ENCODE measurements around the gene FTSJ3. TPM values are rescaled to one million over a fixed set of nuclear protein-coding genes. Genes with fewer than 3 reads are reported as not detected.
A peak's percentile ranks its signal among the peaks of the same experiment; 100 is the strongest.

FTSJ3 gene
- total RNA-seq, 1 experiment from 2014 or later = 35.0 TPM

- no peak for DNase-seq (ENCODE audit: extremely low read depth, low read depth)
Measured at GRCh38 chr17:63790057-63790456, 37.4 kb downstream of the FTSJ3 start.

DNA sequence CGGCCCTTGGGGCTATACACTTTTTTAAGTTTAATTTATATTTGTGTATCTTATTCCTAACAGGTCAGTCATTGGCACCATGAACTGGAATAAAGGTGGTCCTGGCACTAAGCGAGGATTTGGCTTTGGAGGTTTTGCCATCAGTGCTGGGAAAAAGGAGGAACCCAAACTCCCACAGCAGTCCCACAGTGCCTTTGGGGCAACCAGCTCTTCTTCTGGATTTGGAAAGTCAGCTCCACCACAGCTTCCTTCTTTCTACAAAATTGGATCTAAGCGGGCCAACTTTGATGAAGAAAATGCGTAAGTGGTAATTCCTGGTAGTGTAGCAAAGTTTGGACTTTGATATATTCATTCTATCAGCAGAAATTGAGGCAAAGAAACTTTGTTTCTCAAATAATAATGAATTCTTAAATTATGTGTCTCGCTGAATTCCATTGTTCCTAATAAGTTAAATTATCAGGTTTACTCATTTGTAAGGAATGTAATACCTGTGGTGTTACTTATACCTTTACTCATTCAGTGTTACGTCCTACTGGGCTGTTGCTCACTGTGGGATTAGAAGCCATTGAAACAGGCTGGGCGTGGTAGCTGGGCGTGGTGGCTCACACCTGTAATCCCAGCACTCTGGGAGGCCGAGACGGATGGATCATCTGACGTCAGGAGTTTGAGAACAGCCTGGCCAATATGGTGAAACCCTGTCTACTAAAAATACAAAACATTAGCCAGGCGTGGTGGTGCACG, 40.3 kb downstream of the FTSJ3 start:
- no peak for DNase-seq (ENCODE audit: extremely low read depth, low read depth)

GRCh38 chr17:63786117-63786516, 41.3 kb downstream of the FTSJ3 start:
- no peak for DNase-seq (ENCODE audit: extremely low read depth, low read depth)

- DNase-seq (ENCODE audit: extremely low read depth, low read depth) = no peak
Measured at GRCh38 chr17:63785556-63785955, 41.9 kb downstream of the FTSJ3 start.

DNA sequence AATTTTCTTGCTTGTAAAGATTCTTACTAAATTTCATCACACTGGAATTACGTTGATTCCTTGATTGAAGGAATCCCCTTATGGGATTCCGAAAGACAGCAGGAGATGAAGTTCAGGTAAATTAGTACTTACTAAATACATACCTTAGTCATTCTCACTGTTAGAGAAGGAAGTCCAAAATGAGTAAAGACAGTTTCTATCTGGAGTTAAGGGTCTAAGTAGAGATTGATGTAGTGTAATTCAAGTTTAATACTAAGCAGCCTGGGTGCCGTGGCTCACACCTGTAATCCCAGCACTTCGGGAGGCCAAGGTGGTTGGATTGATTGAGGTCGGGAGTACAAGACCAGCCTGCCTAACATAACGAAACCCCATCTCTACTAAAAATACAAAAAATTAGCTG, 43.9 kb downstream of the FTSJ3 start:
- no peak for DNase-seq (ENCODE audit: extremely low read depth, low read depth)

DNA sequence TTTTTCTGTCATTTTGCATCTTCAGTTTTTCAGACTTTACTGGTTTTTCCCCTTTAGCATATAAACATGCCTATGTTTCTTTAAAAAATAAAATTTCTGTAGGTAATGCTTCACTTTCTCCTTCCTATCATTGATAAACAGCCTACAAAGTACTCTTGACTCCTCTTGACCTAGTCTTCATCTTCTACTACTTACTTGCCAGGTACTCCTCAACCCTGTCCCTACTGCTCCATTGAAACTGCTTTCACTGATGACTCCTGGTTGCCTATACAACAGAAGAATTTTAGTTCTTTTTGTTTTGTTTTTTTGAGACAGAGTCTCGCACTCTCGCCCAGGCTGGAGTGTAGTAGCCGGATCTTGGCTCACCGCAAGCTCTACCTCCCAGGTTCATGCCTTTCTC, 46.5 kb downstream of the FTSJ3 start:
- DNase-seq (ENCODE audit: extremely low read depth, low read depth) = no peak

DNA sequence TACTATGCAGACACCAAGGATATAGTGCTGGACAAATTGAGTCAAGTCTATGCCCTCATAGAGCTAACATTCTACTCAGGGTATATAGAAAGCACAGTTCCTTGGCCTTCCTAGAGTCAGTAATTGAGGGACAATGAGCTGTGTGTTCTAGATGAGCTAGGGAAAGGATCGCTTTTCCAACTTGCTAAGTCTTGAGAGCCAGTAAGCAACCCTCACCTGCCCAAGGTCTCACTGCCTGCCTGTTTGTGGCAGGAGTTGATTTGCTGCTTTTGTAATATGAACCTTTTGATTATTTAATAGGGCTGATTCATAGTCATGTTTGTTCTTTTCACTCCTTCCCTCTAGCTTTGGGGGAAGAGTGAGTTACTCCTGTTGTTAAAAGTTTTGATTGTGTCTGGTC, 47.0 kb downstream of the FTSJ3 start:
- no peak for DNase-seq (ENCODE audit: extremely low read depth, low read depth)

DNA sequence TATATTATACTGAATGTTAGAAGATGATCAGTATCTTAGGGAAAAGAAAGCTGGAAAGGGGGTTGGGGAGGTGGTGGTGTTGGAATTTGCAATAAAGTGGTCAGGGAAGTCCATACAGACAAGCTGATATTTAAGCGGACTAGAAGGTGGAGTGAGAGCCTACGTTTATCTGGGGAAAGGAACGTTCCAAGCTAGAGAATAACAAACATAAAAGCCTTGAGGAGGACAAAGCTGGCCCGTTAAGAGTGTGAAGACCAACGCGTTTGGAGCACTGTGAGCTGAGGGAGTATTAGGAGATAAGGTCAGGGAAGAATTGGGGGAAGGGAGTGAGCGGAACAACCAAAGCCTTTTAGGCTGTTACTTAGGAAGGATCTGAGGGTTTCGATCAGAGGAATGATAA, 52.0 kb downstream of the FTSJ3 start:
- no peak for DNase-seq (ENCODE audit: extremely low read depth, low read depth)

DNA sequence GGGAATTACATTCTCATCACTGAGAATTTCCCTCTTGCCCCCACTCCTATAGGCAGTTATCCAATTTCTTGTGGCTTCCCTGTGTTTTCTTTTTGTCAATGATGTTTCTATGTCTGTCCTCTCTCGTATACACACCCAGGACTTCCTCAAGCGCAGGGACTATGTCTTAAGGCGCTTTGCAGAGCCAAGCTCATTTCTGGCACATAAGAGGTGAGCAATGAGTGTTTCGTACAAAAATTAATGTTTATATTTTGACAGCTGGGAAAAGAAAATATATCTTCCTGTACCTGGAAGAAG, 52.5 kb downstream of the FTSJ3 start:
- no peak for DNase-seq (ENCODE audit: extremely low read depth, low read depth)

GRCh38 chr17:63774141-63774968, 53.1 kb downstream of the FTSJ3 start, which contains the start of gene DDX42:
Gene DDX42 (plus strand): TSS chr17:63774170. CDS start chr17:63787050, 12,880 bp downstream.
- peak; percentile 42 for DNase-seq (ENCODE audit: extremely low read depth, low read depth)

- peak; percentile 100 for DNase-seq (ENCODE audit: extremely low read depth, low read depth)
Measured at GRCh38 chr17:63773272-63774140, 54.0 kb downstream of the FTSJ3 start, which contains the start of gene CCDC47. Gene CCDC47 (minus strand): TSS chr17:63773597. CDS start chr17:63766175, 7,422 bp downstream.

- DNase-seq (ENCODE audit: extremely low read depth, low read depth) = no peak
Measured at GRCh38 chr17:63772801-63773271, 54.6 kb downstream of the FTSJ3 start.

Other genes starting within 250 kb of the FTSJ3 start
- gene TACO1, start 226.8 kb downstream of the FTSJ3 start, total RNA-seq (2014; rRNA removed; shearing (Covaris generic)) = 33.0 and 34.0 TPM in 2 replicates
- gene MAP3K3, start 205.2 kb downstream of the FTSJ3 start, total RNA-seq (2014; rRNA removed; shearing (Covaris generic)) = 8.5 and 8.7 TPM in 2 replicates
- 1.1 and 2.0 TPM in 2 replicates for gene LIMD2, start 127.5 kb downstream of the FTSJ3 start, total RNA-seq (2014; rRNA removed; shearing (Covaris generic))
- gene STRADA, start 85.9 kb downstream of the FTSJ3 start, total RNA-seq (2014; rRNA removed; shearing (Covaris generic)) = 21.2 and 28.9 TPM in 2 replicates
- 66.5 and 79.2 TPM in 2 replicates for gene CCDC47, start 54.1 kb downstream of the FTSJ3 start, total RNA-seq (2014; rRNA removed; shearing (Covaris generic))
- 55.7 and 61.2 TPM in 2 replicates for gene DDX42, start 53.5 kb downstream of the FTSJ3 start, total RNA-seq (2014; rRNA removed; shearing (Covaris generic))
- gene PSMC5, start 232 bp downstream of the FTSJ3 start, total RNA-seq (2014; rRNA removed; shearing (Covaris generic)) = 52.7 and 66.3 TPM in 2 replicates
- gene SMARCD2, start 15.0 kb upstream of the FTSJ3 start, total RNA-seq (2014; rRNA removed; shearing (Covaris generic)) = 73.6 and 75.5 TPM in 2 replicates
- not detected in 2 replicates for gene CSH2, start 46.0 kb upstream of the FTSJ3 start, total RNA-seq (2014; rRNA removed; shearing (Covaris generic))
- not detected in 2 replicates for gene GH2, start 54.3 kb upstream of the FTSJ3 start, total RNA-seq (2014; rRNA removed; shearing (Covaris generic))
- not detected in 2 replicates for gene CSH1, start 68.9 kb upstream of the FTSJ3 start, total RNA-seq (2014; rRNA removed; shearing (Covaris generic))
- gene CSHL1, start 83.6 kb upstream of the FTSJ3 start, total RNA-seq (2014; rRNA removed; shearing (Covaris generic)) = not detected in 2 replicates
- gene GH1, start 91.2 kb upstream of the FTSJ3 start, total RNA-seq (2014; rRNA removed; shearing (Covaris generic)) = not detected in 2 replicates
- gene CD79B, start 104.7 kb upstream of the FTSJ3 start, total RNA-seq (2014; rRNA removed; shearing (Covaris generic)) = not detected in 2 replicates
- 0.06 and 0.77 TPM in 2 replicates for gene SCN4A, start 145.3 kb upstream of the FTSJ3 start, total RNA-seq (2014; rRNA removed; shearing (Covaris generic))
- gene PRR29, start 170.7 kb upstream of the FTSJ3 start, total RNA-seq (2014; rRNA removed; shearing (Covaris generic)) = not detected in 2 replicates
- not detected in 2 replicates for gene ICAM2, start 193.0 kb upstream of the FTSJ3 start, total RNA-seq (2014; rRNA removed; shearing (Covaris generic))

All from NCI-H460 (cell line).